ENCODE data around the gene HOXD3.

Gene HOXD3

DNA sequence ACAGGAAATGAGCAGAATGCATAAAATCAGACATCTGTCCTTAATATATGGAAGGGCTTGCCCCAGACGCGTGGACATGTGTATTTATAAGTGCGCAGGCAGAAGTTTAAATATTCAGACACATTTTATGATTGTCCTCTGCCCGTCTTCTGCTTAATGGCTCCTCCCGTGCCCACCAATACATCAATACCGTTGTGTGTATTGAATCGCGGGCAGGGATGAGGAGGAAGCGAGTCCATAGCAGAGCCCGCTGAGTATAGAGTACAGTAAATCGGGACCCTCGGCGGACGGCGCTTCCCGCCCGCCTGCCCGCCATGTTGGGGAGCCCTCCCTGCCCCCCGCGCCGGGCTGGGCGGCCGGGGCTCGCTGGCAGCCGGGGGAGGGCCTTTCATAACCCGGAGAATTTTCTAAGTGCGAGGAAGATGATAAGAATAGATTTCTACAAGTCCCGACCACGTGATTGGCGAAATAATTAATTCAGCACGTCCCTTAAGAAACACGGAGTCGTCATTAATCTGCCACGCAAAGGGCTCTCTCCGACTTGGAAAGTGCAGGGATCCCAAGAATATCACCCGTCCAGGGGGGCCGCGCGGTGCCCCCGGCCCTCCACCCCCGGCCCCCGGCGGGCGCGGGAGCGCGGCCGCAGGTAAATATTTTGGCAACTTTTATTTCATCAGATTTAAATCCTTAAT, at the start of gene HOXD3:
TSS of gene HOXD3 (plus strand) at position 501 of the 692 bp plus-strand sequence. CDS start 11,808 bp downstream, outside the sequence.
- no peak for DNase-seq

DNA sequence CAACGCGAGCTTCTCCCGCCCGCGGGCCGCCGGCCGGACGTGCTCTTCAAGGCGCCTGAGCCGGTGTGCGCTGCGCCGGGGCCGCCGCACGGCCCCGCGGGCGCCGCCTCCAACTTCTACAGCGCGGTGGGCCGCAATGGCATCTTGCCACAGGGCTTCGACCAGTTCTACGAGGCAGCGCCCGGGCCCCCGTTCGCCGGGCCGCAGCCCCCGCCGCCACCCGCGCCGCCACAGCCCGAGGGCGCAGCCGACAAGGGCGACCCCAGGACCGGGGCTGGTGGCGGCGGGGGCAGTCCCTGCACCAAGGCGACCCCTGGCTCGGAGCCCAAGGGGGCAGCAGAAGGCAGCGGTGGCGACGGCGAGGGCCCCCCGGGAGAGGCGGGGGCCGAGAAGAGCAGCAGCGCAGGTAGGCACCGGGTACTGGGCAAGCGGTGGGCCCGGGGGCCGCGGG, 49.4 kb upstream of the HOXD3 start:
- no peak for DNase-seq

DNA sequence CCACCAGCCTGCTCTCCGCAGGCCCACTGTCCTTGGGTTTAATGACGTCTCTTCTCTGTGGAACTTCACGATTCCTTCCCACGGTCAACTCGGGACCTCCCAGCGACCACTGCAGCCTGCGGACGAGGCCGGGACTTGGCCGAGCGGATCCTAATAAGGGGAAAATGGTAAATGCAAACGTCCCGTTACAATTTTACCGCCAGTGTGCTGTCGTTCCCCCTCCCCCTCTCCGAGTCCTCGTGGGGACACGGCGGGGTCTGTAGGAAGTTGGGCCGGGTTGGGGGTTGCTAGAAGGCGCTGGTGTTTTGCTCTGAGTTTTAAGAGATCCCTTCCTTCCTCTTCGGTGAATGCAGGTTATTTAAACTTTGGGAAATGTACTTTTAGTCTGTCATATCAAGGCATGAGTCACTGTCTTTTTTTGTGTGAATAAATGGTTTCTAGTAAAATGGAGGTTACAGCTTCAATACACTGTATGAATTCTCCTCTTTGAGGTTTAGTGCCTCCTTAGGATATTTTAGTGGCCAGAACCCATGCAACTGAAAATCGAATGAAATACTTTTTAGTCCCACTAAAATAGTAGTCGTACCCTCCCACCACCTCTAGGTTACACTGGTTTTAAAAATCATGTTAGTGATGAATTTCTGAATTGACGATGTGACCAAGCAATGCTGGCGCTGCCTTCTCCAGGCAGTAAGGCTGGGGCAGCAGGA, 47.8 kb upstream of the HOXD3 start:
- DNase-seq, result no peak

DNA sequence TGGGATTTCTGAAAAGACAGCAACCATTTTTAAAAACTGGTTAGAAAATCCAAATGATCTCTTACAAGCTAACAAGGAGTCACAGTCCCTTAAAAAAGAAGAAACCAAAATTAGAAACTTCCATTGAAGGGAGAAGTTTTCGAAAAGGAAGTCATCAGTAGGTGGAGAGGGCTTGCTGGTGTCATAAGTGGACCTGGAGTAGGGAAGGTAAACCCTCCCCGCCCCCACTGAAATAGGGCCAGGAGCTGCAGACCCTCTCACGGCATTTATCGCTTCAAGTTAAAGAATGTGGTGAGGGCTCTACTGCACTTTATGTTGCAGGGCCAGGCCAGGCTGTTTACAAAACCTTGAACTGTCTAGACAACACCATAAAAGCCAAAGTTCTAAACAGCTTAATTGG, 47.2 kb upstream of the HOXD3 start:
- DNase-seq, result no peak

DNA sequence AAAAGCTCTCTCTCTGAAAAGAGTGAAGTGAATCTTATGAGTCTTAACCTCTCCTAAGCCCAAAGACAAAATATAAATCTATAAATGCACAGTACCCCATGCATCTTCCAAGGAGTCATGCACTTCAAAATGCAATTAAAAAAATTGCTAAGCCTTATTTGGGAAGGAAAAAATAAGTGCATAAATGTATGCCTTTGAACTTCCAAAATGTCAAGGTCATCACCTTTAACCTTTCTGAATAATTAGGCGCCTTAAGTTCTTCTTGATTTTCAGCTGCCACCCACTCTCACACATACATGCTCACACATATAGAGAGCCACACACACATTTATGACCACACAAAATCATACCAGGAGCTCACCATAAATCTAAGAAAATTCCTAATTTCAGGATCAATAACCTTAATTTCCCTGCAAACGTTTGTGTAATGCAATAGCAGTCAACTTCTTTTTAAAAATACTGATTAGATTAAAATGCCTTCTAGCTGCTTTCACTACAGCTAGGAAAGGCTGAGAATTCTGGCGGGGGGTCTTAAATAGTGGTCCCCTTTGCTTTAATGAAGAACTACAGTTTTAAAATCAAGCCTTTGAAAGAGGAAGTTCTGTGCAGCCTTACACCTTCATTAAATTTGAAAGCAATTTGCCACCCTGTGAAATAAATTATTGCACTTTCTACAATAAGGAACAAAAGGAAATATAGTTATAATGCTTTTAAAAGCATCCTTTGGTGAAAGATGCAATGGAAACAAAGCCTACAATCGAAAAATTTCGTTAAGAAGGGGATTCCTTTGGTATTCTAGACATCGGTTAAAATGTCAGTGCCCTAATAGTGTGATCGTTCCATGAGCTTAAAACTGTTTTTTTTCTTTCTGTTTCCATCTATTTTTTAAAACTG, 46.4 kb upstream of the HOXD3 start:
- DNase-seq, result no peak

DNA sequence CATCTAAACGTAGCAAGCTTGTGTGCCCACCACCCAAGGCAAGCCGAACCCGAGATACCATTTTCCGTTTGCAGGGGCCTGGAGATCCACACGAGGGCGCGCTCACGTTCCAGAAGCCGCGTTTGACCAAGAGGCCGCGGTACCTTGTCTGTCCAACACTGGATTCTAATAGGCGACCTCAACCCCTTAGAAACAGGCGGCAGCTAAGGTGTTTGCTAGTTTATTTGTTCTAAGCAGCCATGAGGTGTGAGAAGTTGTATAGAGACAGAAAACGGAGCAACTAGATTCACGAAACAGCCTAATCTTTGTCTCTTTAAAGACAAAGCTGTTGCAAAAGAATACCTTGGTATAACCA, 45.8 kb upstream of the HOXD3 start:
- DNase-seq, result peak; percentile 85 to 93

GRCh38 chr2:176111846-176112374, 45.2 kb upstream of the HOXD3 start:
- DNase-seq, result no peak

GRCh38 chr2:176112375-176113302, 44.5 kb upstream of the HOXD3 start:
- DNase-seq, result no peak

GRCh38 chr2:176114120-176114929, 42.8 kb upstream of the HOXD3 start:
- peak; percentile 85 to 89 for DNase-seq

DNA sequence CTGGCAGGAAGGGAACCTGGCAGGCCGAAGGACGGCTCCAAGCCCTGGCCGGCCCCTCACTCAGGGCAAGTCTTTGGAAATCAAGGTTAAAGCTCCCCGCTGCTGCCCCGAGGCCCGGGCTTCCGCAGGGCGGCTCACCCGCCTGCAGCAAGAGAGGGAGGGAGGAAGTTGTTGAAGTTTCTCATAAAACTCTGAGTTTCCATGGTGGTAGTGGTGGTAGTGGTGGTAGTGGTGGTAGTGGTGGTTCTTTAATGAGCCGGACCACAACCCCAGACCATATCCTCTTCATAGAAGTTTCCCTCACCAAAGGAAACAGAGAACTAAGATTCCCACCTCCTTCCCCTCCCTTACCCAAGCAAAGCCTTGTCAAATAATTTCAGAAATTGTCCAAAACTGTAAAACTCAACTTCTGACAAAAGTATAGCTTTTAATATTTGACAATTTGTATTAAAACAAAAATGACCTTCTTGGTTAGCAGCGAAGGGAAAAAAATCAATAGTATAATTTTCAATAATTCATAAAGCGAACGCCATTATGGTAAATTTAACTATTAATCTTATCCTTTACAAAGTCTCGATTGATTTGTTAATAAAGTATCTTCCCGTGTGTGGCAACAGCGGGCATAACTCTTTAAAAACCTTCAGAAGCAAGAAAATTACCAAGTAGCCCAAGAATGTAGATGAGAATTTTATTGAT, 42.0 kb upstream of the HOXD3 start:
- no peak for DNase-seq

GRCh38 chr2:176115883-176116813, 41.0 kb upstream of the HOXD3 start, which contains the start of gene HOXD10:
Gene HOXD10, plus strand, starts transcription at chr2:176116778. Its CDS starts 56 bp downstream, at chr2:176116834.
- peak; percentile 77 to 85 for DNase-seq

DNA sequence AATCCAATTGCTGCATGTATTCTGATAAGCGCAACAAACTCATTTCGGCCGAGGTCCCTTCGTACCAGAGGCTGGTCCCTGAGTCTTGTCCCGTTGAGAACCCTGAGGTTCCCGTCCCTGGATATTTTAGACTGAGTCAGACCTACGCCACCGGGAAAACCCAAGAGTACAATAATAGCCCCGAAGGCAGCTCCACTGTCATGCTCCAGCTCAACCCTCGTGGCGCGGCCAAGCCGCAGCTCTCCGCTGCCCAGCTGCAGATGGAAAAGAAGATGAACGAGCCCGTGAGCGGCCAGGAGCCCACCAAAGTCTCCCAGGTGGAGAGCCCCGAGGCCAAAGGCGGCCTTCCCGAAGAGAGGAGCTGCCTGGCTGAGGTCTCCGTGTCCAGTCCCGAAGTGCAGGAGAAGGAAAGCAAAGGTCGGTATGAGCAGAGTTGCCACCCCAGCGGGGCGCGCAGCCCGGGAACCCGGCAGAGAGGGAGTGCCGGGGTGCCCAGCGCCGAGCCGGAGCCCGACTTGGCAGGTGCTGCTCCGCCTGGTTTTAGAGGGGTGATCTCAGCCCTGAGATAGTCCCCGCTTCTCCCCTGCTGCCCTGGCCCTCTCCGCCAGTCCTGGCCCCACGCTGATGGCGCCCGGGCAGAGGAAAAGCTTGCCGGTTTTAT, 39.8 kb upstream of the HOXD3 start:
- no peak for DNase-seq

DNA sequence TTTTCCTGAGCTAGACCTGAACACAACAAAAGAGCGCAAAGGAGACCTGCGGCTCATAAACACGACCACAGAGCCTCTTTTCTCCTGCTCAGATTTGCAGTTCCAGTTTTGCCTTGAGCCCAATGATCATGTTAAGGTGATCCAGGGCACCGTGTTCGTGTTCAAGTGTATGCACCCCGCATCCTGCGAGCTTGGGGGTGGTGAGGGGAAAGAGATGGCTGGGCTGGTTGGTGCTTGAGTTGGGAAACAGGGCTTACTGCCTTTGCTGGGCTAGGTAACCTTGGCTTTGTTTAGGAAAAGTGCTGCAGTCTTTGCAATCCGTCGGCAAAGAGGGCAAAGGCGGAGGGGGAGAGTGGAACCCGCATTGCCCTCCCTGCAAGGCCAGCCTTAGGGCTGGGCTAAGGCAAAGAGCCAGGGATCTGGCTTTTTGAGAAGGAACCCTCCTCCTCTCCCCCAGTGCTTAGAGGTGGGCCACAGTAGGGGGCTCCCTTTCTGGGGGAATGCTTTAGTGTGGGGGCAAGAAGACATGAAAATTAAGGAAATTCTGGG, 39.2 kb upstream of the HOXD3 start:
- no peak for DNase-seq

DNA sequence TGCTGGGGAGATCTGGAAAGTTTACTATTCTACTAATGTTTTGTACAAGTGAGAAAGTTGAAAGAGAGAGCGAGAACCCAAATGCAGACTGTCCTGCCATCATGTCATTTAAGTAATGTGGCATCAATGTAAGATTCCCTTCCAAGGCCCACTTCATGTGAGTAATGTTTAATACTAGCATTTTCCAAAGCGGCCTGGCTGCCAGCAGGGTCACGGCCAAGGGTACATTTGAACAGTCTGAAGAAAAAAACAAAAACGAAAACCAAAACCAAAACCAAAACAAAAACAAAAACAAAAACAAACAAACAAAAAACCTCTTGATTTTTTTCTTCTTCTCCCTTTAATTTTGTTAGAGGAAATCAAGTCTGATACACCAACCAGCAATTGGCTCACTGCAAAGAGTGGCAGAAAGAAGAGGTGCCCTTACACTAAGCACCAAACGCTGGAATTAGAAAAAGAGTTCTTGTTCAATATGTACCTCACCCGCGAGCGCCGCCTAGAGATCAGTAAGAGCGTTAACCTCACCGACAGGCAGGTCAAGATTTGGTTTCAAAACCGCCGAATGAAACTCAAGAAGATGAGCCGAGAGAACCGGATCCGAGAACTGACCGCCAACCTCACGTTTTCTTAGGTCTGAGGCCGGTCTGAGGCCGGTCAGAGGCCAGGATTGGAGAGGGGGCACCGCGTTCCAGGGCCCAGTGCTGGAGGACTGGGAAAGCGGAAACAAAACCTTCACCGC, 38.3 kb upstream of the HOXD3 start:
- DNase-seq, result no peak

DNA sequence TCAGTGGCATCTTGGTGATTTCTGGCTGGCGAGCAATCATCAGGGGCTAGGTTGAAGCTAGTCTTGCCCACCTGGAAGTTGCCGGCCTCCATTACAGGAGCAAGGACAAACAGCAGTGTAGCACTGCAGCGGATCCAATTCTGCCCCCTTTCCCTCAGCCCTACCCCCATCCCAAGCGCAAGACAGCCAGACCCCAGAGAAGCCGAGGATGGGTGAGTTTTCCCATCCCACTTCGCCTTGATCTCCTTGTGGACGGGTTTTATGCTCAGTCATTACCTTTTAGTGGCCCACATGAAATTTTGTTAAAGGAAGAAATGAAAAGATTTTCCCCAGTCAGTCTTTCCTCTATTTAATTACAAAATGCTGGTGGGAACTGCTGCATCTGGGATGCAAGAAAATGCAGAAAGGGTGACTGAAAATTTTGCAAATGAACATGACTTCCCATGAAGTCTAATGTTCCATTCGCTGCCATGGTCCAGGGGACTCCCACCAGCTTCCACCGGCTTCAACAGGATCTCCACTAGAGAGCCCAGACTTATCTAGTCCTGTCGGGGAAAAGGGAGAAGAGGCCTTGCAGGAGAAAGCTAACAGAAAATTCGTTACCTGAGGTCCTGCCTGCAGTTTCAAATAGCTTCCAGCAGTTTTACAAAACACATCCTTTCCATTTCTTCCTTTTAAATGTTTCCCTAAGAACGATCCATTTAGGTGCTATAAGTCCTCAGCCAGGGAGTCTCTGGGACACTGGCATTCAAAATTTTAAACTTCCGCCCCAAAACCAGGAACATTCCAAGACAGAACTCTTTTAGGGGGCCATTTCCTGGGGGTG, 36.5 kb upstream of the HOXD3 start:
- no peak for DNase-seq

GRCh38 chr2:176121190-176122051, 35.7 kb upstream of the HOXD3 start:
- DNase-seq, result no peak
